HepG2 (cell line): ENCODE results near the gene INSR. TPM values are rescaled to one million over a fixed set of nuclear protein-coding genes. Genes with fewer than 3 reads are reported as not detected.

Source experiments
- ATAC-seq: fragments of 200-7000 bp; cut with Tn5 transposase; 3 replicates; pipeline ENCODE4 v1.9.1; 2020; ENCODE audit warnings: mild to moderate bottlenecking, moderate library complexity
- BruUV-seq: library from RNA; stranded (reverse); fragments of 400-500 nt; replicated peaks from 2 replicates; lab custom pipeline; 2021; lab: Mats Ljungman, UMichigan
- CTCF ChIA-PET: fragments of 300-600 bp; formaldehyde crosslinking; extraction: SDS; loops from one replicate; lab custom pipeline; 2021; ENCODE audit warnings: low total read pairs, inconsistent platforms, low intra/inter-chr PET ratio; lab: Yijun Ruan, JAX
- POLR2A ChIA-PET: fragments of 350-600 bp; sonication (Branson Sonifier 250); formaldehyde crosslinking; loops from one replicate; lab custom pipeline; 2020; ENCODE audit warnings: antibody characterized with exemption, inconsistent platforms; lab: Yijun Ruan, JAX
- DNase-seq: peaks from one replicate; pipeline ENCODE4 v3.0.0-alpha.2; 2015; ENCODE audit warnings: low spot score
- FAIRE-seq: peaks from 3 replicates; lab custom pipeline; 2011; peaks lifted over from hg19 to GRCh38; lab: Jason Lieb, UNC
- H2AFZ ChIP-seq: one replicate; pipeline ENCODE4 v1.6.1; 2011; ENCODE audit warnings: low read length, inconsistent platforms
- H3K27ac ChIP-seq: fragments of 300-600 bp; 3 replicates; pipeline ENCODE4 v1.8.0; 2011; ENCODE audit warnings: mixed run types, mild to moderate bottlenecking, mixed read lengths, low read length, inconsistent platforms; ENCODE audit not compliant: insufficient read depth; ENCODE audit errors: extremely low read length
- H3K27me3 ChIP-seq, 2 experiments: fragments of 200-600 bp in 1 of 2; 2 replicates in 1 of 2; 3 replicates in 1 of 2; pipeline versions ENCODE4 v1.6.0 to v1.8.0; 2011; ENCODE audit warnings: low read length in 2 of 2, mild to moderate bottlenecking in 2 of 2, moderate library complexity in 2 of 2, inconsistent platforms in 1 of 2; ENCODE audit not compliant: insufficient read depth in 2 of 2, control insufficient read depth in 1 of 2
- H3K36me3 ChIP-seq, 2 experiments: fragments of 200-600 bp in 1 of 2; replicated peaks in 1 of 2; 2 replicates in 1 of 2; 3 replicates in 1 of 2; pipeline versions ENCODE4 v1.5.1 to v1.8.0; 2011; ENCODE audit warnings: low read length in 2 of 2, inconsistent platforms in 1 of 2; ENCODE audit not compliant: insufficient read depth in 2 of 2, control insufficient read depth in 1 of 2
- H3K4me1 ChIP-seq: 2 replicates; pipeline ENCODE4 v1.5.1; 2012; ENCODE audit warnings: low read length, inconsistent platforms; ENCODE audit not compliant: insufficient read depth
- H3K4me2 ChIP-seq: 2 replicates; pipeline ENCODE4 v1.6.0; 2011; ENCODE audit warnings: low read depth, low read length, inconsistent platforms
- H3K4me3 ChIP-seq, 3 experiments: fragments of 200-600 bp in 1 of 3; sonication (generic), shearing (Covaris generic) in 1 of 3; replicated peaks in 1 of 3; 2 replicates each; pipeline ENCODE4 v1.5.1; 2011 to 2016; ENCODE audit warnings: low read length in 3 of 3, inconsistent platforms in 2 of 3, low read depth in 2 of 3, mild to moderate bottlenecking in 2 of 3, control low read depth in 1 of 3, mixed read lengths in 1 of 3; ENCODE audit not compliant: insufficient read depth in 1 of 3
- H3K79me2 ChIP-seq: one replicate; pipeline ENCODE4 v1.6.1; 2011; ENCODE audit warnings: low read length, inconsistent platforms; ENCODE audit not compliant: insufficient read depth
- H3K9ac ChIP-seq: 2 replicates; pipeline ENCODE4 v1.6.0; 2011; ENCODE audit warnings: mild to moderate bottlenecking, low read depth, low read length, inconsistent platforms; ENCODE audit not compliant: insufficient read depth
- H3K9me3 ChIP-seq: 2 replicates; pipeline ENCODE4 v1.5.1; 2012; ENCODE audit warnings: mild to moderate bottlenecking, low read length
- H4K20me1 ChIP-seq: 2 replicates; pipeline ENCODE4 v1.6.0; 2011; ENCODE audit warnings: inconsistent platforms, mild to moderate bottlenecking, low read length, moderate library complexity; ENCODE audit not compliant: insufficient read depth
- CREM ChIP-seq, 2 experiments: sonication (generic) in 1 of 2; formaldehyde crosslinking in 1 of 2; IDR thresholded peaks; 2 replicates each; pipeline versions ENCODE4 v1.4.0 to v1.6.1; 2016 to 2020; ENCODE audit warnings: antibody characterized with exemption in 1 of 2, mild to moderate bottlenecking in 1 of 2, missing genetic modification reagents in 1 of 2
- EHMT2 ChIP-seq: fragments of 200-600 bp; sonication (generic); IDR thresholded peaks from 2 replicates; pipeline ENCODE4 v1.7.0; 2017; ENCODE audit warnings: antibody characterized with exemption, low read depth, low read length, borderline replicate concordance
- IKZF4 ChIP-seq: sonication (generic); formaldehyde crosslinking; IDR thresholded peaks from 2 replicates; pipeline ENCODE4 v1.5.1; 2020; ENCODE audit warnings: borderline replicate concordance, mild to moderate bottlenecking, low read depth, missing genetic modification reagents; ENCODE audit errors: not compliant biosample characterization
- ONECUT2 ChIP-seq: sonication (generic); formaldehyde crosslinking; IDR thresholded peaks from 2 replicates; pipeline ENCODE4 v1.4.0; 2020; ENCODE audit warnings: missing genetic modification reagents
- PLRG1 ChIP-seq: fragments of 450-650 bp; conservative IDR thresholded peaks from 2 replicates; pipeline ENCODE4 v1.6.1; 2016
- SRY ChIP-seq: sonication (generic); formaldehyde crosslinking; IDR thresholded peaks from 2 replicates; pipeline ENCODE4 v1.8.0; 2022; ENCODE audit warnings: mild to moderate bottlenecking, missing genetic modification reagents
- ZFP1 ChIP-seq: IDR thresholded peaks from 2 replicates; pipeline ENCODE4 v1.6.1; 2016
- ZIK1 ChIP-seq: sonication (generic); formaldehyde crosslinking; IDR thresholded peaks from 2 replicates; pipeline ENCODE4 v1.5.0; 2020; ENCODE audit warnings: mild to moderate bottlenecking, low read depth, missing genetic modification reagents, borderline replicate concordance
- ZNF558 ChIP-seq: sonication (generic); formaldehyde crosslinking; IDR thresholded peaks from 2 replicates; pipeline ENCODE4 v1.9.0; 2022; ENCODE audit warnings: mild to moderate bottlenecking, missing genetic modification reagents, borderline replicate concordance
- ZNF598 ChIP-seq: sonication (generic); formaldehyde crosslinking; IDR thresholded peaks from 2 replicates; pipeline ENCODE4 v1.5.1; 2020; ENCODE audit warnings: mild to moderate bottlenecking, missing genetic modification reagents, borderline replicate concordance
- WGBS: methylation state at CpG from one replicate; pipeline ENCODE4 v1.1.6; 2017; ENCODE audit warnings: low lambda C conversion rate; 5-methylcytosine and 5-hydroxymethylcytosine counted together
- in situ Hi-C: cut with HindIII; loops from 2 replicates; pipeline ENCODE4 v1.10.0; 2017; ENCODE audit warnings: low pct_unique_long_range_greater_than_20kb; ENCODE audit not compliant: extremely low pct_ligation_motif_present
- intact Hi-C: fragments of 100-400 bp; cut with micrococcal nuclease; formaldehyde crosslinking; loops from one replicate; pipeline ENCODE4 v1.10.0; 2022; ENCODE audit not compliant: unreplicated experiment
- polyA plus RNA-seq, 8 experiments: library from polyadenylated mRNA; depleted of rRNA in 3 of 8; stranded (reverse) in 7 of 8; unstranded in 1 of 8; fragments of >200 nt; fragmentation: Illumina TruSeq in 4 of 8; extraction: Trizol in 4 of 8; gene quantifications; 2 replicates each; pipeline versions ENCODE4 v1.2.1 to v1.2.3, GENCODE V29; 2011 to 2016; ENCODE audit warnings: low read depth in 4 of 8, missing spikeins in 1 of 8, mixed read lengths in 1 of 8; ENCODE audit not compliant: insufficient read depth in 1 of 8
- total RNA-seq, 5 experiments: library from RNA; depleted of rRNA; stranded (reverse); fragments of >200 nt; fragmentation: Illumina TruSeq; extraction: Trizol; gene quantifications; 2 replicates each; pipeline ENCODE4 v1.2.3, GENCODE V29; 2016; ENCODE audit warnings: low read depth in 1 of 5
- TF ChIP-seq, protein P1 (sequence below): sonication (generic); formaldehyde crosslinking; IDR thresholded peaks from 2 replicates; pipeline ENCODE4 v1.4.0; 2020; ENCODE audit warnings: missing genetic modification reagents
- TF ChIP-seq, protein P2 (sequence below): IDR thresholded peaks from 2 replicates; pipeline ENCODE4 v1.6.1; 2016; ENCODE audit warnings: control low read depth
- TF ChIP-seq, protein P3 (sequence below): sonication (generic); formaldehyde crosslinking; IDR thresholded peaks from 2 replicates; pipeline ENCODE4 v1.8.0; 2022; ENCODE audit warnings: mild to moderate bottlenecking, missing genetic modification reagents
- TF ChIP-seq, protein P4 (sequence below): sonication (generic); formaldehyde crosslinking; IDR thresholded peaks from 2 replicates; pipeline ENCODE4 v1.8.0; 2022; ENCODE audit warnings: low read depth, missing genetic modification reagents
- TF ChIP-seq, protein P5 (sequence below): sonication (generic); formaldehyde crosslinking; IDR thresholded peaks from 2 replicates; pipeline ENCODE4 v1.4.0; 2020; ENCODE audit warnings: mild to moderate bottlenecking, missing genetic modification reagents
- TF ChIP-seq, protein P6 (sequence below): sonication (generic); formaldehyde crosslinking; conservative IDR thresholded peaks from 2 replicates; pipeline ENCODE4 v1.4.0; 2020; ENCODE audit warnings: missing genetic modification reagents

Gene INSR
- total and polyA plus RNA-seq, 2 of the 13 experiments (the other 11 are each of a cell fraction or from before 2014, with no cell fraction given), result 24.2 to 29.8 TPM

DNA sequence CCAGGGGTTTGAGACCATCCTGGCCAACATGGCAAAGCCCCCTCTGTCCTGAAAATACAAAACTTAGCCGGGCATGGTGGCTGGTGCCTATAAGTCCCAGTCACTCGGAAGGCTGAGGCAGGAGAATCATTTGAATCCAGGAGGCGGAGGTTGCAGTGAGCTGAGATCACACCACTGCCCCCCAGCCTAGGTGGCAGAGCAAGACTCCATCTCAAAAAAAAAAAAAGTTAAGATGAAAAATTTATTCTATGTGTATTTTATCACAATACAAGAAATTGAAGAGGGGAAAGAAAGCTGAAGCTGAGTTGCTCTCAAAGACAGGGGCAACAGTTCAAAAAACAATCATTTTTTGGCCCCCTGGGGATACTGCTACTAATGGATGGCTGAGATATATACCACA, 31.1 kb downstream of the INSR start:
- in situ Hi-C loops, result no loop called here
- no peak for FAIRE-seq
- CTCF ChIA-PET, result no interaction called here
- Histone ChIP-seq H2AFZ (no peak overlapping the region), H4K20me1 (peaks cover 32% of the 10 kb centered on the region; the same call in 1 of the 2 replicates), H3K4me1 (no peaks in the 10 kb centered on the region), H3K4me3 (no peak overlapping the region), H3K9me3 (no peaks in the 10 kb centered on the region), H3K4me2 (no peak overlapping the region), H3K36me3 (peaks cover 7 to 43% of the 10 kb centered on the region in 2 experiments)
- no peak for DNase-seq
- TF ChIP-seq ZNF558 (no peak), PLRG1 (no peak), EHMT2 (no peak), ZIK1 (CRISPR knock-in tag) (no peak), SRY (CRISPR knock-in tag) (no peak), CREM (IDR thresholded peaks at IDR 0.05) (no peak), CREM (CRISPR knock-in tag; IDR thresholded peaks at IDR 0.05) (no peak), ONECUT2 (CRISPR knock-in tag) (no peak), ZFP1 (no peak), IKZF4 (CRISPR knock-in tag) (no peak), ZNF598 (CRISPR knock-in tag) (no peak)
- TF ChIP-seq, protein P1, sequence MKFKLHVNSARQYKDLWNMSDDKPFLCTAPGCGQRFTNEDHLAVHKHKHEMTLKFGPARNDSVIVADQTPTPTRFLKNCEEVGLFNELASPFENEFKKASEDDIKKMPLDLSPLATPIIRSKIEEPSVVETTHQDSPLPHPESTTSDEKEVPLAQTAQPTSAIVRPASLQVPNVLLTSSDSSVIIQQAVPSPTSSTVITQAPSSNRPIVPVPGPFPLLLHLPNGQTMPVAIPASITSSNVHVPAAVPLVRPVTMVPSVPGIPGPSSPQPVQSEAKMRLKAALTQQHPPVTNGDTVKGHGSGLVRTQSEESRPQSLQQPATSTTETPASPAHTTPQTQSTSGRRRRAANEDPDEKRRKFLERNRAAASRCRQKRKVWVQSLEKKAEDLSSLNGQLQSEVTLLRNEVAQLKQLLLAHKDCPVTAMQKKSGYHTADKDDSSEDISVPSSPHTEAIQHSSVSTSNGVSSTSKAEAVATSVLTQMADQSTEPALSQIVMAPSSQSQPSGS (CRISPR knock-in tag), result no peak
- TF ChIP-seq, protein P2, sequence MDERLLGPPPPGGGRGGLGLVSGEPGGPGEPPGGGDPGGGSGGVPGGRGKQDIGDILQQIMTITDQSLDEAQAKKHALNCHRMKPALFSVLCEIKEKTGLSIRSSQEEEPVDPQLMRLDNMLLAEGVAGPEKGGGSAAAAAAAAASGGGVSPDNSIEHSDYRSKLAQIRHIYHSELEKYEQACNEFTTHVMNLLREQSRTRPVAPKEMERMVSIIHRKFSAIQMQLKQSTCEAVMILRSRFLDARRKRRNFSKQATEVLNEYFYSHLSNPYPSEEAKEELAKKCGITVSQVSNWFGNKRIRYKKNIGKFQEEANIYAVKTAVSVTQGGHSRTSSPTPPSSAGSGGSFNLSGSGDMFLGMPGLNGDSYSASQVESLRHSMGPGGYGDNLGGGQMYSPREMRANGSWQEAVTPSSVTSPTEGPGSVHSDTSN (CRISPR knock-in tag), result no peak
- TF ChIP-seq, protein P3, sequence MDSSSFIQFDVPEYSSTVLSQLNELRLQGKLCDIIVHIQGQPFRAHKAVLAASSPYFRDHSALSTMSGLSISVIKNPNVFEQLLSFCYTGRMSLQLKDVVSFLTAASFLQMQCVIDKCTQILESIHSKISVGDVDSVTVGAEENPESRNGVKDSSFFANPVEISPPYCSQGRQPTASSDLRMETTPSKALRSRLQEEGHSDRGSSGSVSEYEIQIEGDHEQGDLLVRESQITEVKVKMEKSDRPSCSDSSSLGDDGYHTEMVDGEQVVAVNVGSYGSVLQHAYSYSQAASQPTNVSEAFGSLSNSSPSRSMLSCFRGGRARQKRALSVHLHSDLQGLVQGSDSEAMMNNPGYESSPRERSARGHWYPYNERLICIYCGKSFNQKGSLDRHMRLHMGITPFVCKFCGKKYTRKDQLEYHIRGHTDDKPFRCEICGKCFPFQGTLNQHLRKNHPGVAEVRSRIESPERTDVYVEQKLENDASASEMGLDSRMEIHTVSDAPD, result no peak
- TF ChIP-seq, protein P4, sequence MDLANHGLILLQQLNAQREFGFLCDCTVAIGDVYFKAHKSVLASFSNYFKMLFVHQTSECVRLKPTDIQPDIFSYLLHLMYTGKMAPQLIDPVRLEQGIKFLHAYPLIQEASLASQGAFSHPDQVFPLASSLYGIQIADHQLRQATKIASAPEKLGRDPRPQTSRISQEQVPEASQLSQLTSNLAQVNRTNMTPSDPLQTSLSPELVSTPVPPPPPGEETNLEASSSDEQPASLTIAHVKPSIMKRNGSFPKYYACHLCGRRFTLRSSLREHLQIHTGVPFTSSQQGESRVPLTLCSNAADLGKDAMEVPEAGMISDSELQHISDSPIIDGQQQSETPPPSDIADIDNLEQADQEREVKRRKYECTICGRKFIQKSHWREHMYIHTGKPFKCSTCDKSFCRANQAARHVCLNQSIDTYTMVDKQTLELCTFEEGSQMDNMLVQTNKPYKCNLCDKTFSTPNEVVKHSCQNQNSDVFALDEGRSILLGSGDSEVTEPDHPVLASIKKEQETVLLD (CRISPR knock-in tag), result no peak
- TF ChIP-seq, protein P5, sequence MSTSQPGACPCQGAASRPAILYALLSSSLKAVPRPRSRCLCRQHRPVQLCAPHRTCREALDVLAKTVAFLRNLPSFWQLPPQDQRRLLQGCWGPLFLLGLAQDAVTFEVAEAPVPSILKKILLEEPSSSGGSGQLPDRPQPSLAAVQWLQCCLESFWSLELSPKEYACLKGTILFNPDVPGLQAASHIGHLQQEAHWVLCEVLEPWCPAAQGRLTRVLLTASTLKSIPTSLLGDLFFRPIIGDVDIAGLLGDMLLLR, result no peak
- TF ChIP-seq, protein P6, sequence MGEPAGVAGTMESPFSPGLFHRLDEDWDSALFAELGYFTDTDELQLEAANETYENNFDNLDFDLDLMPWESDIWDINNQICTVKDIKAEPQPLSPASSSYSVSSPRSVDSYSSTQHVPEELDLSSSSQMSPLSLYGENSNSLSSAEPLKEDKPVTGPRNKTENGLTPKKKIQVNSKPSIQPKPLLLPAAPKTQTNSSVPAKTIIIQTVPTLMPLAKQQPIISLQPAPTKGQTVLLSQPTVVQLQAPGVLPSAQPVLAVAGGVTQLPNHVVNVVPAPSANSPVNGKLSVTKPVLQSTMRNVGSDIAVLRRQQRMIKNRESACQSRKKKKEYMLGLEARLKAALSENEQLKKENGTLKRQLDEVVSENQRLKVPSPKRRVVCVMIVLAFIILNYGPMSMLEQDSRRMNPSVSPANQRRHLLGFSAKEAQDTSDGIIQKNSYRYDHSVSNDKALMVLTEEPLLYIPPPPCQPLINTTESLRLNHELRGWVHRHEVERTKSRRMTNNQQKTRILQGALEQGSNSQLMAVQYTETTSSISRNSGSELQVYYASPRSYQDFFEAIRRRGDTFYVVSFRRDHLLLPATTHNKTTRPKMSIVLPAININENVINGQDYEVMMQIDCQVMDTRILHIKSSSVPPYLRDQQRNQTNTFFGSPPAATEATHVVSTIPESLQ (CRISPR knock-in tag), result no peak
- TF ChIP-seq, all 625 proteins: peak for 0
- no TSS peak for BruUV-seq
- WGBS, result 98% methylated on average over 3 of the region's 3 CpGs
- Histone ChIP-seq H3K27me3 (no peaks in the 10 kb centered on the region), H3K27ac (no peak overlapping the region), H3K9ac (no peak overlapping the region), H3K79me2 (peaks cover 56% of the 10 kb centered on the region)
- no peak for ATAC-seq
- intact Hi-C loops, result no loop called here
- POLR2A ChIA-PET, result no interaction called here
